22Rv1 (cell line): ENCODE data around the gene CDKAL1.

Experiments
- ZFX ChIP-seq: fragments of 450-650 bp; IDR thresholded peaks from 2 replicates; pipeline ENCODE4 v1.6.1; 2017; ENCODE audit warnings: antibody characterized with exemption, borderline replicate concordance
- TF ChIP-seq, protein P1 (sequence below): fragments of 450-650 bp; IDR thresholded peaks from 2 replicates; pipeline ENCODE4 v1.5.1; 2017; ENCODE audit warnings: mild to moderate bottlenecking

DNA sequence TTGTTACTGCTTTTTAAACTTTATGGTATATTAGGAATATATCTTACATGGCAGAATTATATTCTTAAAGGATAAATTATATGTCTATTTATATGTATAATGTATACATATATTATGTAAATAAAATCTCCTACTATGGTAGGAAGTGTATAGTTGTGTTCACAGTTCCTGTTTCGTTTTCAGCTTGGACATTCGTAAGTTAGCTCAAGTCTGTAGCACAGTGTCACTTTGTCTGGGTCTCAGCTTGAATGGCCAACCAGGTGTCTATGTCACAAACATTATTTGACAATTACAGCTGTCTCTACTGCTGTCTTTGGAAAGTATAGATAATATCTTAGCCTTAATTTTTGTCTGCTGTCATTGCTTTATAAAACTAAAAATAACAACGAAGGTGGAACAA, 303.9 kb downstream of the CDKAL1 start:
- TF ChIP-seq, protein P1, sequence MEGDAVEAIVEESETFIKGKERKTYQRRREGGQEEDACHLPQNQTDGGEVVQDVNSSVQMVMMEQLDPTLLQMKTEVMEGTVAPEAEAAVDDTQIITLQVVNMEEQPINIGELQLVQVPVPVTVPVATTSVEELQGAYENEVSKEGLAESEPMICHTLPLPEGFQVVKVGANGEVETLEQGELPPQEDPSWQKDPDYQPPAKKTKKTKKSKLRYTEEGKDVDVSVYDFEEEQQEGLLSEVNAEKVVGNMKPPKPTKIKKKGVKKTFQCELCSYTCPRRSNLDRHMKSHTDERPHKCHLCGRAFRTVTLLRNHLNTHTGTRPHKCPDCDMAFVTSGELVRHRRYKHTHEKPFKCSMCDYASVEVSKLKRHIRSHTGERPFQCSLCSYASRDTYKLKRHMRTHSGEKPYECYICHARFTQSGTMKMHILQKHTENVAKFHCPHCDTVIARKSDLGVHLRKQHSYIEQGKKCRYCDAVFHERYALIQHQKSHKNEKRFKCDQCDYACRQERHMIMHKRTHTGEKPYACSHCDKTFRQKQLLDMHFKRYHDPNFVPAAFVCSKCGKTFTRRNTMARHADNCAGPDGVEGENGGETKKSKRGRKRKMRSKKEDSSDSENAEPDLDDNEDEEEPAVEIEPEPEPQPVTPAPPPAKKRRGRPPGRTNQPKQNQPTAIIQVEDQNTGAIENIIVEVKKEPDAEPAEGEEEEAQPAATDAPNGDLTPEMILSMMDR: no peak
- TF ChIP-seq ZFX: no peak
